Spleen (tissue), 11 donors: Measurements from ENCODE around the gene DNAJC15. TPM values are rescaled to one million over a fixed set of nuclear protein-coding genes. Genes with fewer than 3 reads are reported as not detected.

Source experiments
- DNase-seq: peaks from one replicate; pipeline ENCODE4 v3.0.0-alpha.2; 2020
- H3K27ac ChIP-seq, 8 donors: fragments of 200-600 bp; sonication (generic) in 7 of 8; 1 replicate in 4 of 8; 2 replicates in 4 of 8; pipeline versions ENCODE4 v1.5.0 to v1.8.0; 2016 to 2021; ENCODE audit warnings: inconsistent platforms in 4 of 8, mild to moderate bottlenecking in 4 of 8, moderate library complexity in 1 of 8
- H3K27me3 ChIP-seq, 7 donors: fragments of 200-600 bp; sonication (generic) in 6 of 7; replicated peaks in 1 of 7; 1 replicate in 4 of 7; 2 replicates in 3 of 7; pipeline versions ENCODE4 v1.5.0 to v1.8.0; 2016 to 2021; ENCODE audit warnings: inconsistent platforms in 3 of 7, mild to moderate bottlenecking in 1 of 7
- H3K36me3 ChIP-seq, 6 donors: fragments of 200-600 bp; sonication (generic) in 5 of 6; 1 replicate in 4 of 6; 2 replicates in 2 of 6; pipeline versions ENCODE4 v1.5.0 to v1.8.0; 2016 to 2021; ENCODE audit warnings: inconsistent platforms in 2 of 6
- H3K4me1 ChIP-seq, 6 donors: fragments of 200-600 bp; sonication (generic) in 5 of 6; 1 replicate in 3 of 6; 2 replicates in 3 of 6; pipeline versions ENCODE4 v1.5.0 to v1.8.0; 2016 to 2021; ENCODE audit warnings: inconsistent platforms in 3 of 6
- H3K4me3 ChIP-seq, 8 donors: fragments of 200-600 bp; sonication (generic) in 7 of 8; 1 replicate in 4 of 8; 2 replicates in 4 of 8; pipeline versions ENCODE4 v1.5.0 to v1.8.0; 2016 to 2021; ENCODE audit warnings: inconsistent platforms in 4 of 8, mild to moderate bottlenecking in 4 of 8, moderate library complexity in 2 of 8
- H3K9me3 ChIP-seq, 8 donors: fragments of 200-600 bp; sonication (generic) in 7 of 8; 1 replicate in 4 of 8; 2 replicates in 4 of 8; pipeline versions ENCODE4 v1.5.0 to v1.8.0; 2016 to 2021; ENCODE audit warnings: inconsistent platforms in 4 of 8
- CTCF ChIP-seq, 11 experiments: fragments of 200-600 bp in 7 of 11; fragments of 450-650 bp in 4 of 11; sonication (generic) in 4 of 11; IDR thresholded peaks in 8 of 11; conservative IDR thresholded peaks in 3 of 11; 1 replicate in 7 of 11; 2 replicates in 4 of 11; pipeline versions ENCODE4 v1.4.0 to v1.8.0; 2016 to 2021; ENCODE audit warnings: antibody characterized with exemption in 11 of 11, inconsistent platforms in 4 of 11, mild to moderate bottlenecking in 1 of 11
- POLR2A ChIP-seq, 3 donors: fragments of 450-650 bp; IDR thresholded peaks; one replicate each; pipeline ENCODE4 v1.5.1; 2017; ENCODE audit warnings: antibody characterized with exemption in 3 of 3, mild to moderate bottlenecking in 1 of 3
- POLR2AphosphoS5 ChIP-seq, 3 donors: sonication (generic); formaldehyde crosslinking; IDR thresholded peaks; one replicate each; pipeline ENCODE4 v1.5.1; 2017; ENCODE audit warnings: antibody characterized with exemption in 3 of 3
- WGBS, 5 donors: extraction: QIAGEN DNeasy Blood & Tissue Kit in 3 of 5; methylation state at CpG; one replicate each; pipeline versions ENCODE4 v1.1.5 to v1.1.7; 2013 to 2018; 5-methylcytosine and 5-hydroxymethylcytosine counted together
- intact Hi-C: fragments of 100-400 bp; cut with DNase I; formaldehyde crosslinking; loops from one replicate; pipeline ENCODE4 v1.15.0; 2023; ENCODE audit warnings: low total_unique reads
- polyA plus RNA-seq, 3 donors: library from polyadenylated mRNA; stranded (reverse); fragments of 200-250 nt; gene quantifications; one replicate each; pipeline ENCODE4 v1.2.1, GENCODE V29; 2013
- total RNA-seq, 7 donors: library from RNA; depleted of rRNA in 3 of 7; stranded (reverse); fragments of >200 nt in 3 of 7; fragmentation: NEBNext Ultra II Directional in 4 of 7; extraction: Animal tissue kit (Norgen Biotek cat#: 25700) in 4 of 7; gene quantifications; one replicate each; pipeline versions ENCODE4 v1.1.0 to v1.2.1, GENCODE V29; 2016 to 2021
- donor health status: healthy with polysubstance abuse.
- donor health status: DM: no; HTN: no; CAD: no; lungs with moderate emphysema.
- donor health status: DM: no; HTN: no; CAD: no.
- donor health status: Bipolar disorder and iron deficiency.
- donor health status: healthy.
- donor health status: DM: no; HTN: no; CAD: no.
- donor health status: DM: yes; HTN: yes; CAD: no.

The DNAJC15 gene
- total and polyA plus RNA-seq, 10 donors: 6.7 to 17.4 (median 11.8) TPM

- no peak overlapping the region for H3K4me3 ChIP-seq
- DNase-seq: no peak
- peaks cover 0 to 5% (median 0%) of the 10 kb centered on the region in 7 donors for H3K27me3 ChIP-seq
- no peaks in the 10 kb centered on the region for H3K4me1 ChIP-seq
- WGBS, 5 donors: 96 to 100% (median 98%) methylated on average over 1 of the region's 1 CpG
- TF ChIP-seq POLR2A (IDR thresholded peaks at IDR 0.05) (no peak), CTCF (IDR thresholded peaks at IDR 0.05 in 8 of 11, conservative IDR thresholded peaks at IDR 0.05 in 3 of 11) (no peak), POLR2AphosphoS5 (IDR thresholded peaks at IDR 0.05) (no peak)
- no peaks in the 10 kb centered on the region for H3K36me3 ChIP-seq
- intact Hi-C loops: no loop called here
- no peak overlapping the region for H3K27ac ChIP-seq
- H3K9me3 ChIP-seq: no peaks in the 10 kb centered on the region
These were observed 91.1 kb downstream of the DNAJC15 start for GRCh38 chr13:43114504-43114903.

GRCh38 chr13:43115141-43115540, 91.8 kb downstream of the DNAJC15 start:
- intact Hi-C loops: no loop called here
- H3K9me3 ChIP-seq: no peaks in the 10 kb centered on the region
- no peaks in the 10 kb centered on the region for H3K36me3 ChIP-seq
- no peak overlapping the region for H3K27ac ChIP-seq
- no peak overlapping the region for H3K4me3 ChIP-seq
- TF ChIP-seq POLR2AphosphoS5 (IDR thresholded peaks at IDR 0.05): no peak
- TF ChIP-seq CTCF (IDR thresholded peaks at IDR 0.05 in 8 of 11, conservative IDR thresholded peaks at IDR 0.05 in 3 of 11): no peak
- no peak for TF ChIP-seq POLR2A (IDR thresholded peaks at IDR 0.05)
- H3K27me3 ChIP-seq: peaks cover 0 to 8% (median 0%) of the 10 kb centered on the region in 7 donors
- no peak for DNase-seq
- WGBS, 5 donors: 93 to 98% (median 94%) methylated on average over 3 of the region's 3 CpGs
- no peaks in the 10 kb centered on the region for H3K4me1 ChIP-seq

- no peak overlapping the region for H3K4me3 ChIP-seq
- intact Hi-C loops: no loop called here
- peaks cover 0 to 8% (median 0%) of the 10 kb centered on the region in 7 donors for H3K27me3 ChIP-seq
- H3K4me1 ChIP-seq: no peaks in the 10 kb centered on the region
- H3K27ac ChIP-seq: no peak overlapping the region
- WGBS, 5 donors: 84 to 94% (median 92%) methylated on average over 7 of the region's 7 CpGs
- H3K9me3 ChIP-seq: no peaks in the 10 kb centered on the region
- H3K36me3 ChIP-seq: no peaks in the 10 kb centered on the region
- no peak for TF ChIP-seq CTCF (IDR thresholded peaks at IDR 0.05 in 8 of 11, conservative IDR thresholded peaks at IDR 0.05 in 3 of 11)
- TF ChIP-seq POLR2AphosphoS5 (IDR thresholded peaks at IDR 0.05): no peak
- no peak for TF ChIP-seq POLR2A (IDR thresholded peaks at IDR 0.05)
- DNase-seq: no peak
These were observed 92.9 kb downstream of the DNAJC15 start for GRCh38 chr13:43116242-43116641.

GRCh38 chr13:43118521-43118920, 95.1 kb downstream of the DNAJC15 start:
- intact Hi-C loops: no loop called here
- H3K4me1 ChIP-seq: no peaks in the 10 kb centered on the region
- H3K27me3 ChIP-seq: peaks cover 0 to 13% (median 0%) of the 10 kb centered on the region in 7 donors
- WGBS, 5 donors: 82 to 88% (median 86%) methylated on average over 6 of the region's 6 CpGs
- no peak for TF ChIP-seq POLR2AphosphoS5 (IDR thresholded peaks at IDR 0.05)
- no peak for TF ChIP-seq POLR2A (IDR thresholded peaks at IDR 0.05)
- no peak for TF ChIP-seq CTCF (IDR thresholded peaks at IDR 0.05 in 8 of 11, conservative IDR thresholded peaks at IDR 0.05 in 3 of 11)
- DNase-seq: no peak
- H3K9me3 ChIP-seq: no peaks in the 10 kb centered on the region
- H3K27ac ChIP-seq: no peak overlapping the region
- H3K4me3 ChIP-seq: no peak overlapping the region
- H3K36me3 ChIP-seq: no peaks in the 10 kb centered on the region
